ENCODE measurements around the gene SLC25A22. TPM values are rescaled to one million over a fixed set of nuclear protein-coding genes. Genes with fewer than 3 reads are reported as not detected.
A peak's percentile ranks its signal among the peaks of the same experiment; 100 is the strongest.

The SLC25A22 gene
- polyA plus RNA-seq, 2 of the 4 experiments (the other 2 are of a cell fraction): 13.5 to 18.7 TPM

- ChIA-PET POLR2A (interaction anchor here (0.8 kb wide), 1 partner anchor 11 kb away, joined by 3 read pairs; no protein-coding TSS in a partner anchor), CTCF (interaction anchor here (0.7 to 5.4 kb wide), 14 partner anchors 8 to 156 kb away, joined by 3 to 44 read pairs (median 4); partner anchors contain the start of genes GATD1 and TALDO1)
- TF ChIP-seq CHD2 (IDR thresholded peaks at IDR 0.05; ENCODE audit: low read length, partially characterized antibody) (no peak), NFE2L2 (conservative IDR thresholded peaks at IDR 0.05; ENCODE audit: low read length) (no peak), NR3C1 (IDR thresholded peaks at IDR 0.05) (no peak), RARB (CRISPR knock-in tag; IDR thresholded peaks at IDR 0.05) (no peak), KDM1A (IDR thresholded peaks at IDR 0.05; ENCODE audit: low read depth) (no peak), HEYL (CRISPR knock-in tag; IDR thresholded peaks at IDR 0.05) (no peak), CBX8 (IDR thresholded peaks at IDR 0.05) (no peak), ZFP36 (IDR thresholded peaks at IDR 0.05; ENCODE audit: borderline replicate concordance, partially characterized antibody) (no peak), PBX3 (IDR thresholded peaks at IDR 0.05) (no peak; the same call in 1 of the 2 replicates)
- H3K9me3 ChIP-seq: no peaks in the 10 kb centered on the region
- WGBS (ENCODE audit: missing lambda C conversion rate): 71% methylated on average over 10 of the region's 11 CpGs
- peak in 1 of 2 experiments; percentile 8; a peak in 3 of 6 replicates for ATAC-seq
- no peak overlapping the region for H3K4me2 ChIP-seq
- no peak for FAIRE-seq
- H3K4me3 ChIP-seq: no peak overlapping the region
- H3K4me1 ChIP-seq: peaks cover 29% of the 10 kb centered on the region
- DNase-seq (ENCODE audit: low read depth in 1 of 2, low spot score in 1 of 2): peak in 1 of 2 experiments; percentile 51
- H3K27ac ChIP-seq: peak overlapping the region in 1 of 2 experiments; percentile 54; a peak in 3 of 6 replicates
Observed at GRCh38 chr11:766106-766935, 31.8 kb downstream of the SLC25A22 start.

GRCh38 chr11:765802-766091 lies 32.3 kb downstream of the SLC25A22 start:
- no peak for TF ChIP-seq CBX2 (IDR thresholded peaks at IDR 0.05; ENCODE audit: borderline replicate concordance, low read depth)
- TF ChIP-seq NR3C1 (IDR thresholded peaks at IDR 0.05): no peak
- peak in 1 of 2 experiments; percentile 63; a peak in 1 of 4 replicates for TF ChIP-seq CEBPB (IDR thresholded peaks at IDR 0.05)
- TF ChIP-seq MAX (IDR thresholded peaks at IDR 0.05): no peak
- no peak for TF ChIP-seq BCL3 (IDR thresholded peaks at IDR 0.05)

GRCh38 chr11:765025-765801 lies 32.9 kb downstream of the SLC25A22 start:
- Histone ChIP-seq H3K27ac (peak overlapping the region in 1 of 2 experiments; percentile 56; a peak in 2 of 6 replicates), H3K4me2 (no peak overlapping the region), H3K4me1 (peaks cover 29% of the 10 kb centered on the region), H3K9me3 (no peaks in the 10 kb centered on the region), H3K4me3 (no peak overlapping the region)
- 63% methylated on average over 16 of the region's 19 CpGs for WGBS (ENCODE audit: missing lambda C conversion rate)
- DNase-seq (ENCODE audit: low read depth in 1 of 2, low spot score in 1 of 2) (peak; percentile 60 to 82), ATAC-seq (peak; percentile 63 to 64), FAIRE-seq (no peak)
- ChIA-PET POLR2A (interaction anchor here (0.9 kb wide), 1 partner anchor 18 kb away, joined by 3 read pairs; the partner anchor contains the start of gene TALDO1), CTCF (interaction anchor here (0.6 to 5.4 kb wide), 21 partner anchors 9 to 211 kb away, joined by 3 to 44 read pairs (median 4); partner anchors contain the start of genes GATD1, TALDO1 and TMEM80)
- peak; percentile 59 to 69 for TF ChIP-seq RAD21 (conservative IDR thresholded peaks at IDR 0.05 in 1 of 2, IDR thresholded peaks at IDR 0.05 in 1 of 2)
- no peak for TF ChIP-seq USF2 (IDR thresholded peaks at IDR 0.05)
- TF ChIP-seq HOXA7 (CRISPR knock-in tag; IDR thresholded peaks at IDR 0.05): no peak
- TF ChIP-seq NPAS2 (CRISPR knock-in tag; IDR thresholded peaks at IDR 0.05; ENCODE audit: borderline replicate concordance): no peak
- no peak for TF ChIP-seq CHD4 (IDR thresholded peaks at IDR 0.05; ENCODE audit: borderline replicate concordance)
- no peak for TF ChIP-seq HEYL (CRISPR knock-in tag; IDR thresholded peaks at IDR 0.05)
- TF ChIP-seq CBX8 (IDR thresholded peaks at IDR 0.05): no peak
- no peak for TF ChIP-seq HDAC2 (IDR thresholded peaks at IDR 0.05)
- TF ChIP-seq KDM1A (IDR thresholded peaks at IDR 0.05; ENCODE audit: low read depth): no peak
- no peak for TF ChIP-seq ESRRA (IDR thresholded peaks at IDR 0.05; ENCODE audit: borderline replicate concordance, low read length)
- TF ChIP-seq MAX (IDR thresholded peaks at IDR 0.05): peak; percentile 20; the same call in 1 of the 2 replicates
- TF ChIP-seq TFCP2L1 (CRISPR knock-in tag; IDR thresholded peaks at IDR 0.05): no peak
- TF ChIP-seq CEBPB (IDR thresholded peaks at IDR 0.05): no peak
- TF ChIP-seq JUNB (IDR thresholded peaks at IDR 0.05): no peak
- TF ChIP-seq RCOR1 (IDR thresholded peaks at IDR 0.05; ENCODE audit: low read depth, low read length): no peak
- no peak for TF ChIP-seq EHF (CRISPR knock-in tag; IDR thresholded peaks at IDR 0.05)
- TF ChIP-seq CTCF (IDR thresholded peaks at IDR 0.05): peak; percentile 64

More at GRCh38 chr11:765802-766091, 32.3 kb downstream of the SLC25A22 start:
- no peak for DNase-seq (ENCODE audit: low read depth in 1 of 2, low spot score in 1 of 2)
- Histone ChIP-seq H3K4me3 (no peak overlapping the region), H3K9me3 (no peaks in the 10 kb centered on the region), H3K4me1 (peaks cover 29% of the 10 kb centered on the region), H3K27ac (peak overlapping the region in 1 of 2 experiments; percentile 56; a peak in 2 of 6 replicates), H3K4me2 (no peak overlapping the region)
- POLR2A ChIA-PET: no interaction called here
- ATAC-seq: no peak; a peak in 1 of 6 replicates
- 94% methylated on average over 8 of the region's 8 CpGs for WGBS (ENCODE audit: missing lambda C conversion rate)
- FAIRE-seq: no peak
- CTCF ChIA-PET: interaction anchor here (0.7 to 5.4 kb wide), 14 partner anchors 9 to 155 kb away, joined by 3 to 44 read pairs (median 4); partner anchors contain the start of genes GATD1 and TALDO1

Measured in A549 (cell line).